GM19043 (cell line): ENCODE measurements around the gene RNU6-9.
"Not testable (repeated sequence)": the region's sequence is repeated elsewhere in the genome, so short reads cannot be mapped to it uniquely, and the experiment has no call there.

Experiments used
- ATAC-seq: cut with Tn5 transposase; IDR thresholded peaks from one replicate; pipeline ENCODE4 v1.9.1; 2021; ENCODE audit warnings: low read depth; ENCODE audit not compliant: unreplicated experiment

RNU6-9 gene

GRCh38 chr19:892894-893689, at the start of gene RNU6-9, which contains the start of gene MED16:
Gene RNU6-9 (plus strand): TSS chr19:893484.
Gene MED16 (minus strand): TSS chr19:893187. CDS start chr19:891131, 2,056 bp downstream.
- ATAC-seq = peak; percentile 61

- no peak for ATAC-seq
These were observed 49.3 kb upstream of the RNU6-9 start for GRCh38 chr19:843836-844545.

GRCh38 chr19:844546-844971, 48.7 kb upstream of the RNU6-9 start:
- no peak for ATAC-seq

- ATAC-seq = no peak
These were observed 47.4 kb upstream of the RNU6-9 start for GRCh38 chr19:845707-846521.

- ATAC-seq = no peak
These were observed 44.8 kb upstream of the RNU6-9 start for GRCh38 chr19:848386-848921.

GRCh38 chr19:849195-849594, 44.1 kb upstream of the RNU6-9 start:
- ATAC-seq = not testable (repeated sequence)

- ATAC-seq = no peak
These were observed 42.9 kb upstream of the RNU6-9 start for GRCh38 chr19:850221-850978.

GRCh38 chr19:850979-851335, 42.3 kb upstream of the RNU6-9 start:
- no peak for ATAC-seq

GRCh38 chr19:852136-853013, 40.9 kb upstream of the RNU6-9 start, which contains the start of gene ELANE:
Gene ELANE (plus strand): TSS chr19:852303. CDS start chr19:852329, 26 bp downstream.
- ATAC-seq = no peak

GRCh38 chr19:853014-853585, 40.2 kb upstream of the RNU6-9 start:
- no peak for ATAC-seq

- ATAC-seq = not testable (repeated sequence)
These were observed 39.6 kb upstream of the RNU6-9 start for GRCh38 chr19:853614-854220.

GRCh38 chr19:854549-854948, 38.7 kb upstream of the RNU6-9 start:
- ATAC-seq = no peak

- no peak for ATAC-seq
These were observed 38.1 kb upstream of the RNU6-9 start for GRCh38 chr19:855142-855541.

GRCh38 chr19:855566-856120, 37.6 kb upstream of the RNU6-9 start:
- no peak for ATAC-seq

GRCh38 chr19:858284-858683, 35.0 kb upstream of the RNU6-9 start:
- no peak for ATAC-seq

GRCh38 chr19:858868-859843, 34.1 kb upstream of the RNU6-9 start, which contains the start of gene CFD:
Gene CFD (plus strand): TSS chr19:859664. CDS start chr19:859690, 26 bp downstream.
- no peak for ATAC-seq
